LNCaP clone FGC (cell line): ENCODE data around the gene SIVA1.

Experiments
- DNase-seq: peaks from one replicate; pipeline ENCODE4 v3.0.0-alpha.2; 2011; ENCODE audit warnings: low read depth
- H3K4me3 ChIP-seq: 2 replicates; pipeline ENCODE4 v1.5.1; 2011; ENCODE audit warnings: mild to moderate bottlenecking, low read depth, low read length, control low read depth
- TF ChIP-seq, protein P1 (sequence below): IDR thresholded peaks from 2 replicates; pipeline ENCODE4 v1.5.1; 2012; ENCODE audit warnings: mild to moderate bottlenecking; ENCODE audit not compliant: control insufficient read depth, insufficient read depth; ENCODE audit errors: extremely low read depth

The SIVA1 gene, protein sequence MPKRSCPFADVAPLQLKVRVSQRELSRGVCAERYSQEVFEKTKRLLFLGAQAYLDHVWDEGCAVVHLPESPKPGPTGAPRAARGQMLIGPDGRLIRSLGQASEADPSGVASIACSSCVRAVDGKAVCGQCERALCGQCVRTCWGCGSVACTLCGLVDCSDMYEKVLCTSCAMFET

GRCh38 chr14:104752735-104753527, at the start of gene SIVA1:
SIVA1 (plus strand) TSS chr14:104753147; CDS start chr14:104753202, 55 bp downstream.
- peak within 1 kb of the TSS; percentile 97 for H3K4me3 ChIP-seq
- peak; percentile 98 for DNase-seq
- TF ChIP-seq, protein P1, sequence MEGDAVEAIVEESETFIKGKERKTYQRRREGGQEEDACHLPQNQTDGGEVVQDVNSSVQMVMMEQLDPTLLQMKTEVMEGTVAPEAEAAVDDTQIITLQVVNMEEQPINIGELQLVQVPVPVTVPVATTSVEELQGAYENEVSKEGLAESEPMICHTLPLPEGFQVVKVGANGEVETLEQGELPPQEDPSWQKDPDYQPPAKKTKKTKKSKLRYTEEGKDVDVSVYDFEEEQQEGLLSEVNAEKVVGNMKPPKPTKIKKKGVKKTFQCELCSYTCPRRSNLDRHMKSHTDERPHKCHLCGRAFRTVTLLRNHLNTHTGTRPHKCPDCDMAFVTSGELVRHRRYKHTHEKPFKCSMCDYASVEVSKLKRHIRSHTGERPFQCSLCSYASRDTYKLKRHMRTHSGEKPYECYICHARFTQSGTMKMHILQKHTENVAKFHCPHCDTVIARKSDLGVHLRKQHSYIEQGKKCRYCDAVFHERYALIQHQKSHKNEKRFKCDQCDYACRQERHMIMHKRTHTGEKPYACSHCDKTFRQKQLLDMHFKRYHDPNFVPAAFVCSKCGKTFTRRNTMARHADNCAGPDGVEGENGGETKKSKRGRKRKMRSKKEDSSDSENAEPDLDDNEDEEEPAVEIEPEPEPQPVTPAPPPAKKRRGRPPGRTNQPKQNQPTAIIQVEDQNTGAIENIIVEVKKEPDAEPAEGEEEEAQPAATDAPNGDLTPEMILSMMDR: no peak

GRCh38 chr14:104703269-104703668, 49.7 kb upstream of the SIVA1 start:
- TF ChIP-seq, protein P1: no peak
- no peak for DNase-seq
- H3K4me3 ChIP-seq: no peak overlapping the region

- no peak overlapping the region for H3K4me3 ChIP-seq
- TF ChIP-seq, protein P1: no peak
- no peak for DNase-seq
Measured at GRCh38 chr14:104704252-104704651, 48.7 kb upstream of the SIVA1 start.

- no peak overlapping the region for H3K4me3 ChIP-seq
- no peak for DNase-seq
- TF ChIP-seq, protein P1: no peak
Measured at GRCh38 chr14:104705340-104706047, 47.5 kb upstream of the SIVA1 start.

DNA sequence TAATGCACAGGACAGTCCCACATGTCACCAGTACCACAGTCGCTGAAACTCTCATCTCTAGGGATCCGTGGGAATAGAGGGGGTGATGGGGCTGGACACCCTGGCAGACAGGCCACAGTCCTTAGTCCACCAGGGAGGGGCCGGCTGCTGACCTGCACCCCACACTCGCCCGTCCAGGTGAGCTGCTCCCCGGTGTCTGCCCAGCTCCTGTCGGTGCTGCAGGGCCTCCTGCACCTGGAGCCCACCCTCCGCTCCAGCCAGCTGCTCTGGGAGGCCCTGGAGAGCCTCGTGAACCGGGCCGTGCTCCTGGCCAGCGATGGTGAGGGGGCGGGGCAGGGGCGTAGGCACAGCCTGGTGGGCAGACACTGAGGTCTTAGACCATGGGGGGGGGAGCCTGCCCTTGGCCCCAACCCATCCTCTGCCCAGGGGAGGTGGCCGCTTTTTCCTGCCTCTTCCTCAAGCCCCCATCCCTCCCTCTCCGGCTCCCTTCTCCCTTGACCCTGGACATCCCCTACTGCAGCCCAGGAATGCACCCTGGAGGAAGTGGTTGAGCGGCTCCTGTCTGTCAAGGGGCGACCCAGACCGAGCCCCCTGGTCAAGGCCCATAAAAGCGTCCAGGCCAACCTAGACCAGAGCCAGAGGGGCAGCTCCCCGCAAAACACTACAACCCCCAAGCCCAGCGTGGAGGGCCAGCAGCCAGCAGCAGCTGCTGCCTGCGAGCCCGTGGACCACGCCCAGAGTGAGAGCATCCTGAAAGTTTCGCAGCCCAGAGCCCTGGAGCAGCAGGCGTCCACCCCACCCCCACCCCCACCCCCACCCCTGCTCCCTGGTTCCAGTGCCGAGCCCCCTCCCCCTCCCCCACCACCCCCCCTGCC, 46.0 kb upstream of the SIVA1 start:
- TF ChIP-seq, protein P1: no peak
- no peak for DNase-seq
- no peak overlapping the region for H3K4me3 ChIP-seq
